Breast epithelium (tissue), 4 donors: ENCODE results near the gene LAMC2. TPM values are rescaled to one million over a fixed set of nuclear protein-coding genes. Genes with fewer than 3 reads are reported as not detected.
A peak's percentile ranks its signal among the peaks of the same experiment; 100 is the strongest.

Experiments
- DNase-seq, 2 donors: peaks; one replicate each; pipeline ENCODE4 v3.0.0-alpha.2; 2019; ENCODE audit warnings: low spot score in 2 of 2
- H3K27ac ChIP-seq, 2 donors: fragments of 200-600 bp; sonication (generic) in 1 of 2; one replicate each; pipeline ENCODE4 v1.5.1; 2016 to 2019; ENCODE audit warnings: mild to moderate bottlenecking in 1 of 2
- H3K27me3 ChIP-seq, 2 donors: fragments of 200-600 bp; sonication (generic) in 1 of 2; one replicate each; pipeline versions ENCODE4 v1.5.1 to v1.6.0; 2017 to 2019; ENCODE audit warnings: control low read depth in 1 of 2, mild to moderate bottlenecking in 1 of 2
- H3K36me3 ChIP-seq: fragments of 200-600 bp; one replicate; pipeline ENCODE4 v1.5.1; 2019
- H3K4me1 ChIP-seq, 2 donors: fragments of 200-600 bp; sonication (generic); one replicate each; pipeline ENCODE4 v1.5.1; 2016 to 2019; ENCODE audit warnings: control low read depth in 1 of 2
- H3K4me3 ChIP-seq, 3 donors: fragments of 200-600 bp; sonication (generic); 1 replicate in 2 of 3; 2 replicates in 1 of 3; pipeline ENCODE4 v1.5.1; 2016 to 2019; ENCODE audit warnings: mild to moderate bottlenecking in 3 of 3, moderate library complexity in 2 of 3
- H3K9me3 ChIP-seq, 2 donors: fragments of 200-600 bp; sonication (generic) in 1 of 2; one replicate each; pipeline ENCODE4 v1.5.1; 2016 to 2019; ENCODE audit warnings: control low read depth in 1 of 2
- CTCF ChIP-seq, 3 donors: fragments of 450-650 bp; IDR thresholded peaks; one replicate each; pipeline ENCODE4 v1.5.1; 2016 to 2017; ENCODE audit warnings: antibody characterized with exemption in 3 of 3, mild to moderate bottlenecking in 3 of 3, moderate library complexity in 3 of 3
- POLR2A ChIP-seq: fragments of 450-650 bp; IDR thresholded peaks from one replicate; pipeline ENCODE4 v1.6.1; 2016; ENCODE audit warnings: antibody characterized with exemption, mild to moderate bottlenecking, moderate library complexity
- POLR2AphosphoS5 ChIP-seq, 3 donors: sonication (generic); formaldehyde crosslinking; IDR thresholded peaks; one replicate each; pipeline ENCODE4 v1.6.1; 2017; ENCODE audit warnings: antibody characterized with exemption in 3 of 3
- intact Hi-C: fragments of 100-400 bp; cut with DNase I; formaldehyde crosslinking; loops from one replicate; pipeline ENCODE4 v1.15.1; 2023; ENCODE audit warnings: low total_unique reads
- total RNA-seq, 3 donors: library from RNA; depleted of rRNA; stranded (reverse); fragments of >200 nt; gene quantifications; one replicate each; pipeline ENCODE4 v1.1.0, GENCODE V29; 2016

Gene LAMC2
- total RNA-seq, 3 donors from 2014 or later: 3.0 to 20.3 (median 16.4) TPM

GRCh38 chr1:183226963-183227362 lies 40.9 kb downstream of the LAMC2 start:
- no peak for DNase-seq
- no peaks in the 10 kb centered on the region for H3K27me3 ChIP-seq
- TF ChIP-seq POLR2A: no peak
- no peak for TF ChIP-seq CTCF (IDR thresholded peaks at IDR 0.05)
- TF ChIP-seq POLR2AphosphoS5 (IDR thresholded peaks at IDR 0.05): no peak
- no peaks in the 10 kb centered on the region for H3K4me1 ChIP-seq
- H3K4me3 ChIP-seq: no peak overlapping the region
- H3K27ac ChIP-seq: peak overlapping the region in 1 of 2 donors; percentile 16
- H3K36me3 ChIP-seq: no peaks in the 10 kb centered on the region
- no peaks in the 10 kb centered on the region for H3K9me3 ChIP-seq
- intact Hi-C loops: no loop called here

GRCh38 chr1:183227422-183228346 lies 41.6 kb downstream of the LAMC2 start:
- H3K36me3 ChIP-seq: no peaks in the 10 kb centered on the region
- no peak overlapping the region for H3K4me3 ChIP-seq
- no peak for DNase-seq
- intact Hi-C loops: no loop called here
- no peaks in the 10 kb centered on the region for H3K27me3 ChIP-seq
- H3K4me1 ChIP-seq: no peaks in the 10 kb centered on the region
- peak overlapping the region in 1 of 2 donors; percentile 16 for H3K27ac ChIP-seq
- no peaks in the 10 kb centered on the region for H3K9me3 ChIP-seq
- TF ChIP-seq POLR2AphosphoS5 (IDR thresholded peaks at IDR 0.05): no peak
- peak; percentile 20 to 59 (median 39) for TF ChIP-seq CTCF (IDR thresholded peaks at IDR 0.05)

- Histone ChIP-seq H3K36me3 (no peaks in the 10 kb centered on the region), H3K27me3 (no peaks in the 10 kb centered on the region), H3K27ac (no peak overlapping the region), H3K4me3 (no peak overlapping the region), H3K9me3 (no peaks in the 10 kb centered on the region), H3K4me1 (no peaks in the 10 kb centered on the region)
- intact Hi-C loops: no loop called here
- DNase-seq: no peak
- no peak for TF ChIP-seq POLR2A
- TF ChIP-seq CTCF (IDR thresholded peaks at IDR 0.05): no peak
- no peak for TF ChIP-seq POLR2AphosphoS5 (IDR thresholded peaks at IDR 0.05)
Observed at GRCh38 chr1:183228347-183229220, 42.5 kb downstream of the LAMC2 start.

- DNase-seq: no peak
- Histone ChIP-seq H3K4me1 (peaks cover 0 to 6% of the 10 kb centered on the region in 2 donors), H3K9me3 (no peaks in the 10 kb centered on the region), H3K4me3 (no peak overlapping the region), H3K36me3 (no peaks in the 10 kb centered on the region), H3K27ac (no peak overlapping the region), H3K27me3 (no peaks in the 10 kb centered on the region)
- no peak for TF ChIP-seq POLR2AphosphoS5 (IDR thresholded peaks at IDR 0.05)
- TF ChIP-seq CTCF (IDR thresholded peaks at IDR 0.05): no peak
- no peak for TF ChIP-seq POLR2A
- intact Hi-C loops: no loop called here
Observed at GRCh38 chr1:183230413-183230812, 44.3 kb downstream of the LAMC2 start.
